ENCODE data around the gene PYGO2.

The PYGO2 gene

GRCh38 chr1:154961207-154962155 lies at the start of gene PYGO2:
TSS of gene PYGO2 (minus strand) at chr1:154961782. CDS start at chr1:154961576, 206 bp downstream.
- DNase-seq, result peak; percentile 67 to 72 (median 70)

- DNase-seq, result no peak
Measured at GRCh38 chr1:155011004-155011416, 49.4 kb upstream of the PYGO2 start.

- DNase-seq, result no peak
Measured at GRCh38 chr1:155010211-155010918, 48.8 kb upstream of the PYGO2 start.

GRCh38 chr1:155009742-155010141 lies 48.2 kb upstream of the PYGO2 start:
- DNase-seq, result no peak

GRCh38 chr1:155009221-155009711 lies 47.7 kb upstream of the PYGO2 start:
- no peak for DNase-seq

- DNase-seq, result no peak
Measured at GRCh38 chr1:155008015-155008941, 46.7 kb upstream of the PYGO2 start.

- no peak for DNase-seq
Measured at GRCh38 chr1:155007251-155007828, 45.8 kb upstream of the PYGO2 start.

GRCh38 chr1:155006601-155007101 lies 45.1 kb upstream of the PYGO2 start:
- DNase-seq, result no peak

GRCh38 chr1:155005076-155006011 lies 43.8 kb upstream of the PYGO2 start:
- DNase-seq, result no peak

GRCh38 chr1:155004352-155005075 lies 42.9 kb upstream of the PYGO2 start:
- DNase-seq, result no peak

GRCh38 chr1:155003766-155004351 lies 42.3 kb upstream of the PYGO2 start:
- no peak for DNase-seq

GRCh38 chr1:155003227-155003765 lies 41.7 kb upstream of the PYGO2 start:
- DNase-seq, result no peak

- DNase-seq, result no peak
Measured at GRCh38 chr1:155002464-155003226, 41.1 kb upstream of the PYGO2 start, which contains the start of gene ZBTB7B. TSS of gene ZBTB7B (plus strand) at chr1:155002802. CDS start at chr1:155014661, 11,859 bp downstream.

- peak; percentile 94 to 97 (median 96) for DNase-seq
Measured at GRCh38 chr1:155001675-155002463, 40.3 kb upstream of the PYGO2 start.

GRCh38 chr1:155001425-155001674 lies 39.8 kb upstream of the PYGO2 start:
- no peak for DNase-seq

GRCh38 chr1:155000726-155001424 lies 39.3 kb upstream of the PYGO2 start:
- DNase-seq, result peak; percentile 37 to 63 (median 52)

GRCh38 chr1:155000411-155000725 lies 38.8 kb upstream of the PYGO2 start:
- DNase-seq, result no peak
